HG02678 (cell line): ENCODE results near the gene SGCD.

Source experiments
- ATAC-seq: cut with Tn5 transposase; IDR thresholded peaks from one replicate; pipeline ENCODE4 v1.9.1; 2021; ENCODE audit warnings: mild to moderate bottlenecking, moderate library complexity; ENCODE audit not compliant: unreplicated experiment

Gene SGCD

GRCh38 chr5:156361436-156362109 is 34.6 kb downstream of the SGCD start:
- ATAC-seq: no peak

GRCh38 chr5:156363861-156364260 is 36.9 kb downstream of the SGCD start:
- no peak for ATAC-seq

- no peak for ATAC-seq
Measured at GRCh38 chr5:156366521-156366920, 39.6 kb downstream of the SGCD start.

GRCh38 chr5:156367597-156367996 is 40.6 kb downstream of the SGCD start:
- ATAC-seq: no peak

- peak; percentile 50 for ATAC-seq
Measured at GRCh38 chr5:156375895-156376495, 49.0 kb downstream of the SGCD start.

GRCh38 chr5:156376751-156377150 is 49.8 kb downstream of the SGCD start:
- ATAC-seq: peak; percentile 57

- ATAC-seq: peak; percentile 30
Measured at GRCh38 chr5:156378159-156378558, 51.2 kb downstream of the SGCD start.

GRCh38 chr5:156379206-156379605 is 52.2 kb downstream of the SGCD start:
- no peak for ATAC-seq

GRCh38 chr5:156380848-156381247 is 53.9 kb downstream of the SGCD start:
- no peak for ATAC-seq

- ATAC-seq: no peak
Measured at GRCh38 chr5:156383510-156384265, 56.7 kb downstream of the SGCD start.

GRCh38 chr5:156385416-156385815 is 58.5 kb downstream of the SGCD start:
- no peak for ATAC-seq

- no peak for ATAC-seq
Measured at GRCh38 chr5:156386976-156387375, 60.0 kb downstream of the SGCD start.

GRCh38 chr5:156387391-156387790 is 60.4 kb downstream of the SGCD start:
- ATAC-seq: no peak

- ATAC-seq: no peak
Measured at GRCh38 chr5:156388233-156388632, 61.3 kb downstream of the SGCD start.

GRCh38 chr5:156391139-156391538 is 64.2 kb downstream of the SGCD start:
- no peak for ATAC-seq

- no peak for ATAC-seq
Measured at GRCh38 chr5:156393980-156394379, 67.0 kb downstream of the SGCD start.

- no peak for ATAC-seq
Measured at GRCh38 chr5:156394642-156395305, 67.8 kb downstream of the SGCD start.

- no peak for ATAC-seq
Measured at GRCh38 chr5:156395306-156395675, 68.3 kb downstream of the SGCD start.

GRCh38 chr5:156396063-156396829 is 69.3 kb downstream of the SGCD start:
- no peak for ATAC-seq

GRCh38 chr5:156396830-156397081 is 69.8 kb downstream of the SGCD start:
- no peak for ATAC-seq

- no peak for ATAC-seq
Measured at GRCh38 chr5:156399323-156399722, 72.4 kb downstream of the SGCD start.
